Measurements from ENCODE around the gene SAMSN1.

Gene SAMSN1

GRCh38 chr21:14545906-14546480 is at the start of gene SAMSN1:
Gene SAMSN1 (minus strand): TSS chr21:14546315. CDS start chr21:14546261, 54 bp downstream.
- no peak for TF ChIP-seq CTCF (IDR thresholded peaks at IDR 0.05; ENCODE audit: low read depth, low read length)
- no peak within 1 kb of the TSS for H3K4me3 ChIP-seq (ENCODE audit: low read depth, low read length)
- in situ Hi-C loops (cut with HindIII; ENCODE audit: low sequenced_read_pairs) = no loop called here
- no peak for DNase-seq (ENCODE audit: low read depth, low spot score)

- DNase-seq (ENCODE audit: low read depth, low spot score) = no peak
- TF ChIP-seq CTCF (IDR thresholded peaks at IDR 0.05; ENCODE audit: low read depth, low read length) = no peak
- in situ Hi-C loops (cut with HindIII; ENCODE audit: low sequenced_read_pairs) = no loop called here
- H3K4me3 ChIP-seq (ENCODE audit: low read depth, low read length) = no peak overlapping the region
Observed at GRCh38 chr21:14595449-14595848, 49.3 kb upstream of the SAMSN1 start.

- in situ Hi-C loops (cut with HindIII; ENCODE audit: low sequenced_read_pairs) = no loop called here
- no peak for DNase-seq (ENCODE audit: low read depth, low spot score)
- no peak overlapping the region for H3K4me3 ChIP-seq (ENCODE audit: low read depth, low read length)
- no peak for TF ChIP-seq CTCF (IDR thresholded peaks at IDR 0.05; ENCODE audit: low read depth, low read length)
Observed at GRCh38 chr21:14594967-14595366, 48.9 kb upstream of the SAMSN1 start.

GRCh38 chr21:14593230-14593629 is 47.1 kb upstream of the SAMSN1 start:
- TF ChIP-seq CTCF (IDR thresholded peaks at IDR 0.05; ENCODE audit: low read depth, low read length) = no peak
- in situ Hi-C loops (cut with HindIII; ENCODE audit: low sequenced_read_pairs) = no loop called here
- no peak for DNase-seq (ENCODE audit: low read depth, low spot score)
- no peak overlapping the region for H3K4me3 ChIP-seq (ENCODE audit: low read depth, low read length)

- DNase-seq (ENCODE audit: low read depth, low spot score) = no peak
- H3K4me3 ChIP-seq (ENCODE audit: low read depth, low read length) = no peak overlapping the region
- in situ Hi-C loops (cut with HindIII; ENCODE audit: low sequenced_read_pairs) = no loop called here
- no peak for TF ChIP-seq CTCF (IDR thresholded peaks at IDR 0.05; ENCODE audit: low read depth, low read length)
Observed at GRCh38 chr21:14592296-14593000, 46.3 kb upstream of the SAMSN1 start.

GRCh38 chr21:14591882-14592281 is 45.8 kb upstream of the SAMSN1 start:
- in situ Hi-C loops (cut with HindIII; ENCODE audit: low sequenced_read_pairs) = no loop called here

More at GRCh38 chr21:14591882-14592281, 45.8 kb upstream of the SAMSN1 start:
- DNase-seq (ENCODE audit: low read depth, low spot score) = peak; percentile 82
- no peak overlapping the region for H3K4me3 ChIP-seq (ENCODE audit: low read depth, low read length)
- TF ChIP-seq CTCF (IDR thresholded peaks at IDR 0.05; ENCODE audit: low read depth, low read length) = no peak

All from astrocyte of the spinal cord (primary cell).